HEK293T (cell line): ENCODE measurements around the gene ZNF587B.
"Not testable (repeated sequence)": the region's sequence is repeated elsewhere in the genome, so short reads cannot be mapped to it uniquely, and the experiment has no call there.

ENCODE experiments used
- CTCF ChIA-PET: fragments of 350-600 bp; formaldehyde crosslinking; extraction: SDS; loops from one replicate; lab custom pipeline; 2021; ENCODE audit warnings: antibody characterized with exemption, inconsistent platforms; lab: Yijun Ruan, JAX
- POLR2A ChIA-PET: fragments of 350-600 bp; formaldehyde crosslinking; extraction: SDS; loops from one replicate; lab custom pipeline; 2020; ENCODE audit warnings: antibody characterized with exemption, inconsistent platforms; lab: Yijun Ruan, JAX
- DNase-seq: peaks from one replicate; pipeline ENCODE4 v3.0.0; 2012; ENCODE audit warnings: mixed read lengths; ENCODE audit errors: extremely low spot score
- ARNT ChIP-seq: fragments of 450-650 bp; IDR thresholded peaks from 2 replicates; pipeline ENCODE4 v1.6.1; 2017; ENCODE audit warnings: mild to moderate bottlenecking
- BHLHE40 ChIP-seq: fragments of 450-650 bp; IDR thresholded peaks from 2 replicates; pipeline ENCODE4 v1.6.1; 2016; ENCODE audit warnings: mild to moderate bottlenecking, moderate library complexity, borderline replicate concordance
- CTBP1 ChIP-seq: fragments of 450-650 bp; IDR thresholded peaks from 2 replicates; pipeline ENCODE4 v1.6.1; 2016; ENCODE audit warnings: borderline replicate concordance
- ELF4 ChIP-seq: fragments of 450-650 bp; IDR thresholded peaks from 2 replicates; pipeline ENCODE4 v1.6.1; 2017; ENCODE audit warnings: antibody characterized with exemption
- FOXA1 ChIP-seq: fragments of 450-650 bp; IDR thresholded peaks from 2 replicates; pipeline ENCODE4 v1.6.1; 2016; ENCODE audit warnings: mild to moderate bottlenecking
- FOXK2 ChIP-seq: fragments of 450-650 bp; IDR thresholded peaks from 2 replicates; pipeline ENCODE4 v1.6.1; 2016; ENCODE audit warnings: mild to moderate bottlenecking
- FOXM1 ChIP-seq: fragments of 450-650 bp; IDR thresholded peaks from 2 replicates; pipeline ENCODE4 v1.6.1; 2017; ENCODE audit warnings: mild to moderate bottlenecking, borderline replicate concordance
- HDGF ChIP-seq: fragments of 450-650 bp; IDR thresholded peaks from 2 replicates; pipeline ENCODE4 v1.6.1; 2017; ENCODE audit warnings: antibody characterized with exemption, borderline replicate concordance
- L3MBTL2 ChIP-seq: fragments of 450-650 bp; conservative IDR thresholded peaks from 2 replicates; pipeline ENCODE4 v1.6.1; 2016; ENCODE audit warnings: mild to moderate bottlenecking
- LEF1 ChIP-seq: fragments of 450-650 bp; IDR thresholded peaks from 2 replicates; pipeline ENCODE4 v1.6.1; 2017; ENCODE audit warnings: mild to moderate bottlenecking, borderline replicate concordance
- NFRKB ChIP-seq: fragments of 450-650 bp; IDR thresholded peaks from 2 replicates; pipeline ENCODE4 v1.6.1; 2016; ENCODE audit warnings: mild to moderate bottlenecking, moderate library complexity
- SP1 ChIP-seq: fragments of 450-650 bp; IDR thresholded peaks from 2 replicates; pipeline ENCODE4 v1.6.1; 2017
- SUZ12 ChIP-seq: fragments of 450-650 bp; IDR thresholded peaks from 2 replicates; pipeline ENCODE4 v1.6.1; 2016; ENCODE audit warnings: mild to moderate bottlenecking
- TARDBP ChIP-seq: fragments of 450-650 bp; IDR thresholded peaks from 2 replicates; pipeline ENCODE4 v1.6.1; 2016
- ZNF384 ChIP-seq: fragments of 450-650 bp; IDR thresholded peaks from 2 replicates; pipeline ENCODE4 v1.6.1; 2016
- TF ChIP-seq, protein P1 (sequence below): fragments of 450-650 bp; IDR thresholded peaks from 2 replicates; pipeline ENCODE4 v1.6.1; 2016

Gene ZNF587B

DNA sequence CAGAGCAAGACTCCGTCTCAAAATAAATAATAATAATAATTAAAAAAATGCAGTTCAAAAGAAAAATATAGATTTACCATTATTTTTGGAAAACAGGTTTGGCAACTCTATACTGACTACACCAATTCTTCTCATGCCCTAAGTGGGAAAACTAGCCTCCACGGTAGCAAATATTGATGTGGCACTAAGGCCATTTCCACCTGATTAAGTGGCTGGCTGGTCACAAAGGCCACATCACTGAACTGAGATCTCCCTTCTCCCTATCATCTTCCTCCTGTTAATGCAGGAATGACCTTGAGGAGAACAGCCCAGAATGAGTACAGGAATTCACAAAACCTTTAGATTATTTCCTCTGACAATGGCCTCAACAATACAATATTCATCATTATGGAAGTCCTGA, 40.1 kb downstream of the ZNF587B start:
- no peak for DNase-seq
- TF ChIP-seq FOXM1 (no peak), SUZ12 (no peak), FOXK2 (no peak), SP1 (no peak)
- ChIA-PET POLR2A (no interaction called here), CTCF (no interaction called here)

DNA sequence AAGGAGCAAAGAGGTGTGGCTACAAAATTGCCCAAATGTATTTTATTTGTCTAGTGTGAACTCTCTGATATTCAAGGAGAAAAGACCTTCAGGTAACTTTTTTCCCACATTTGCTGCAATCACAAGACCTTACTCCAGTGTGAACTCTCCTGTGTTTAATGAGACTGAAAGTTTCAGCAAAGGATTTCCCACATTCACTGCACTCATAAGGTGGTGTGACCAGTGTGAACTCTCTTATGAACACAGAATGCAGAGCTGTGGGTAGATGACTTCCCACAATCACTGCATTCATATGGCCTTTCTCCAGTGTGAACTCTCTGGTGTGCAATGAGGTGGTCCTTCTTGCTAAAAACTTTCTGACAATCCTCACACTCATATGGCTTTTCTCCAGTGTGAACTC, 42.4 kb downstream of the ZNF587B start:
- DNase-seq: no peak
- TF ChIP-seq FOXM1: no peak
- TF ChIP-seq NFRKB: no peak
- TF ChIP-seq, protein P1, sequence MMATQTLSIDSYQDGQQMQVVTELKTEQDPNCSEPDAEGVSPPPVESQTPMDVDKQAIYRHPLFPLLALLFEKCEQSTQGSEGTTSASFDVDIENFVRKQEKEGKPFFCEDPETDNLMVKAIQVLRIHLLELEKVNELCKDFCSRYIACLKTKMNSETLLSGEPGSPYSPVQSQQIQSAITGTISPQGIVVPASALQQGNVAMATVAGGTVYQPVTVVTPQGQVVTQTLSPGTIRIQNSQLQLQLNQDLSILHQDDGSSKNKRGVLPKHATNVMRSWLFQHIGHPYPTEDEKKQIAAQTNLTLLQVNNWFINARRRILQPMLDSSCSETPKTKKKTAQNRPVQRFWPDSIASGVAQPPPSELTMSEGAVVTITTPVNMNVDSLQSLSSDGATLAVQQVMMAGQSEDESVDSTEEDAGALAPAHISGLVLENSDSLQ: no peak
- TF ChIP-seq LEF1: no peak
- TF ChIP-seq SUZ12: no peak
- TF ChIP-seq FOXK2: no peak
- TF ChIP-seq L3MBTL2: no peak
- TF ChIP-seq TARDBP: no peak
- TF ChIP-seq ZNF384: no peak
- no peak for TF ChIP-seq CTBP1
- TF ChIP-seq ELF4: no peak
- TF ChIP-seq SP1: no peak
- no peak for TF ChIP-seq ARNT
- no peak for TF ChIP-seq HDGF
- TF ChIP-seq FOXA1: no peak
- no peak for TF ChIP-seq BHLHE40
- POLR2A ChIA-PET: no interaction called here
- CTCF ChIA-PET: no interaction called here

DNA sequence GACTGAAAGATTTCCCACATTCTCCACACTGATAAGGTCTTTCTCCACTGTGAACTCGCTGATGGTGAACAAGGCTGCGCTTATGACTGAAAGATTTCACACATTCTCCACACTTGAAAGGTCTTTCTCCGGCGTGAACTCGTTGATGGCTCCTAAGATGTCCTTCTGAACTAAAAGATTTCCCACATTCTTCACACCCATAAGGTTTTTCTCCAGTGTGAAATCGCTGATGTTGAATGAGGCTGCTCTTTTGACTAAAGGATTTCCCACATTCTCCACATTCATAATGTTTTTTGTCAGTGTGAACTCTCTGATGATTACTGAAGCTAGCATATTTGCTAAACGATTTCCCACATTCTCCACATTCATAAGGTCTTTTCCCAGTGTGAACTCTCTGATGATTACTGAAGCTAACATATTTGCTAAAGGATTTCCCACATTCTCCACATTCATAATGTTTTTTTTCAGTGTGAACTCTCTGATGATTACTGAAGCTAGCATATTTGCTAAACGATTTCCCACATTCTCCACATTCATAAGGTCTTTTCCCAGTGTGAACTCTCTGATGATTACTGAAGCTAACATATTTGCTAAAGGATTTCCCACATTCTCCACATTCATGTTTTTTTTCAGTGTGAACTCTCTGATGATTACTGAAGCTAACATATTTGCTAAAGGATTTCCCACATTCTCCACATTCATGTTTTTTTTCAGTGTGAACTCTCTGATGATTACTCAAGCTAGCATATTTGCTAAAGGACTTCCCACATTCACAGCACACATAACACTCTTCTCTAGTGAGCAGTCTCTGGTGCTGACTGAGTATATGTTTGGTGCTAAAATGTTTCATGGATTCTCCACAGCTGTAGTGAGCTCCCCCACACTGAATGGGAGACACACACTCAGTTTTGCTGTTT, 44.0 kb downstream of the ZNF587B start:
- POLR2A ChIA-PET, CTCF ChIA-PET, DNase-seq: not testable (repeated sequence)

DNA sequence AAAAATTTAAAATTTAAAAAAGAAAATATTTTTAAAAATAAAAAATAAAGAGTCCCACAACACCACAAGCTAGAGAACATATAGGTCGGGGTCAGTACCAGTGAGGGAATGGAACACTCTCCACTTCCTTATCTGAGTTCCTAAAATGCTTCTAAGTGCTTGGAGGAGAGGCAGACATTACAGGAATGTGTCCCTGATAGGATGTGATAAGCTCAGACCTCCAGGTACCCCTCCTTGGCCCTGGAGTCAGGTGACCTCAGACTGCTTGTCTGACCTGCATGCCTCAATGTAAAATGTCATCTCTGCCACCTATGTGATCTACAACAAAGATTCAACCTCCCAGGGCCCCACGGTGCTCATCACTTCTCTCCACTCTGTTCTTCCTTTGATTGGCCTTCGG, 55.9 kb downstream of the ZNF587B start:
- ChIA-PET CTCF (interaction anchor here (0.5 kb wide), 1 partner anchor 776 kb away, joined by 6 read pairs; no protein-coding TSS in a partner anchor), POLR2A (no interaction called here)
- TF ChIP-seq TARDBP: no peak
- TF ChIP-seq SP1: no peak
- TF ChIP-seq CTBP1: no peak
- no peak for TF ChIP-seq L3MBTL2
- TF ChIP-seq FOXM1: no peak
- TF ChIP-seq, protein P1: no peak
- TF ChIP-seq LEF1: no peak
- TF ChIP-seq SUZ12: no peak
- TF ChIP-seq FOXK2: no peak
- no peak for TF ChIP-seq ZNF384
- TF ChIP-seq FOXA1: no peak
- no peak for TF ChIP-seq NFRKB
- TF ChIP-seq ELF4: no peak
- no peak for TF ChIP-seq HDGF
- no peak for TF ChIP-seq BHLHE40
- no peak for TF ChIP-seq ARNT
- DNase-seq: no peak

DNA sequence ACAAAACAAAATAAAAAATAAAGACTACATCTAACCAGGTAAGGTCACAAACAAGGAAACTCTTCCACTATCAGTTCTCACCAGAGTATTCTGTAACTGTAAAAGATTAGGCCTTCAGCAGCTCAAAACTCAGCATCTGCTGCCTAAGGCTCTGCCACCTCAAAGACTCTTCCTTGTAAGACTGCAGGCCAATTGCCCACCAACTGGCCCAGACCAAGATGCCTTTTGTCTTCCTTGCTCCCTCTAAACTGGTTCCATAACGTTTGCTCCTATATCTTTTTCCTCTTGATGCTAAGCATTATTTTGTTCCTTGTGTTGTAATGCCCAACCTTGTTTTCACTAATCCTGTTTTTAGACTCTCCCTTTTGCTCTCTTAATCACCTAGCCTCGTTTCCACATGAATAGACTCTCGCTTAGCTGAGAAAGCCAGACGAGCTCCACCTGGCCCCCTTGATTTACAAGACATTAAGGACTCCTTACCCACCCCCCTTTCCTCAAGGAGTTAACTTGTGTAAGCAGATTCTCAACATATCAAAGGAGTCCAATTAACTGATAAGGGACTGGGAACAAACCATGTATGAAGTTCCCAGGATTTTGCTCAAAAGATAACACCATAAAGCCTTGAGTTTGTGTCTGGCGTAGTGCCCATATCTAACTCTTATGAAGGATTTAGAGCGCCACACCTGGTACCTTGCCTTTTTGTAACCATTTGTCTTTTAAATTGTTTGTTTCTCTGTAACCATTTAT, 57.3 kb downstream of the ZNF587B start:
- POLR2A ChIA-PET: no interaction called here
- TF ChIP-seq, protein P1: no peak
- TF ChIP-seq FOXA1 (no peak), CTBP1 (no peak), ARNT (no peak), ZNF384 (no peak), FOXM1 (no peak), BHLHE40 (no peak), ELF4 (no peak), TARDBP (no peak), LEF1 (no peak), NFRKB (no peak), L3MBTL2 (no peak), FOXK2 (no peak), HDGF (no peak), SUZ12 (no peak)
- CTCF ChIA-PET: no interaction called here
- DNase-seq: no peak

DNA sequence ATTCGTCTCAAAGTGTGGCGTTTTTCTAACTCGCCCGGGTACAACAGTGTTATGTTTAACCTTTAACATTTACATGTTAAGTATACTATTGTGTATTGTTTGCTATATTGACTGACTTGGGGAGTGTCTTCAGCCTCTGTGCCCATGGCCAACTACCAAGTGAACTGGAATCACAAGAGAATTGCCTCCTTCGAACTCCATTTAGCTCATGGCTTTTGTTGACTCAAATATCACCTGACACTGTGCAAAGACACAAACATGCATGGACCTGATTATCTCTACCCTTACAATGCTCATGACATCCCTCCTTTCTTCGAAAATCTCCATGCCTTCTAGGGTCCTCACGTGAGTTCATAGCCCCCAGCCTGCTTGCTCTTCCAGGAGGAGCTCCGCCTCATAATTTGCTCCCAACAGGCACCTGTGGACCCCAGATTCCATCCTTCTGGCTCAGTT, 58.0 kb downstream of the ZNF587B start:
- no peak for DNase-seq
- ChIA-PET CTCF (no interaction called here), POLR2A (no interaction called here)
- TF ChIP-seq FOXM1 (no peak), NFRKB (no peak), FOXK2 (no peak), HDGF (no peak), LEF1 (no peak), CTBP1 (no peak), FOXA1 (no peak), TARDBP (no peak), SP1 (no peak), ARNT (no peak), SUZ12 (no peak), L3MBTL2 (no peak), ELF4 (no peak), BHLHE40 (no peak)
- TF ChIP-seq, protein P1: no peak
